Smooth muscle cell of the pulmonary artery (primary cell): ENCODE results near the gene PTBP2. TPM values are rescaled to one million over a fixed set of nuclear protein-coding genes. Genes with fewer than 3 reads are reported as not detected.

Experiments used
- total RNA-seq: library from RNA; depleted of rRNA; stranded (reverse); fragments of >200 nt; gene quantifications from 2 replicates; pipeline ENCODE4 v1.2.3, GENCODE V29; 2014

PTBP2 gene
- 16.2 and 16.3 TPM in 2 replicates for total RNA-seq

GRCh38 chr1:96721416-96722160, at the start of gene PTBP2:
Gene PTBP2 (plus strand): TSS chr1:96721784. CDS start chr1:96721865, 81 bp downstream.

